Measurements from ENCODE around the gene PDE1A. TPM values are rescaled to one million over a fixed set of nuclear protein-coding genes. Genes with fewer than 3 reads are reported as not detected.

PDE1A gene
- total and polyA plus RNA-seq, 4 donors, result 0.64 to 5.2 (median 1.7) TPM

- WGBS, result 77% methylated on average over 4 of the region's 4 CpGs
- TF ChIP-seq SP1 (IDR thresholded peaks at IDR 0.05) (no peak), TAF1 (conservative IDR thresholded peaks at IDR 0.05) (no peak), HNF4G (IDR thresholded peaks at IDR 0.05) (no peak), REST (IDR thresholded peaks at IDR 0.05) (no peak), JUND (IDR thresholded peaks at IDR 0.05) (no peak), FOXA1 (IDR thresholded peaks at IDR 0.05) (no peak), NR2F2 (IDR thresholded peaks at IDR 0.05) (no peak), RAD21 (IDR thresholded peaks at IDR 0.05) (no peak), HNF4A (conservative IDR thresholded peaks at IDR 0.05) (no peak), ZBTB33 (IDR thresholded peaks at IDR 0.05) (no peak)
- TF ChIP-seq, protein P1, sequence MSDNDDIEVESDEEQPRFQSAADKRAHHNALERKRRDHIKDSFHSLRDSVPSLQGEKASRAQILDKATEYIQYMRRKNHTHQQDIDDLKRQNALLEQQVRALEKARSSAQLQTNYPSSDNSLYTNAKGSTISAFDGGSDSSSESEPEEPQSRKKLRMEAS (IDR thresholded peaks at IDR 0.05), result no peak
- TF ChIP-seq, protein P2, sequence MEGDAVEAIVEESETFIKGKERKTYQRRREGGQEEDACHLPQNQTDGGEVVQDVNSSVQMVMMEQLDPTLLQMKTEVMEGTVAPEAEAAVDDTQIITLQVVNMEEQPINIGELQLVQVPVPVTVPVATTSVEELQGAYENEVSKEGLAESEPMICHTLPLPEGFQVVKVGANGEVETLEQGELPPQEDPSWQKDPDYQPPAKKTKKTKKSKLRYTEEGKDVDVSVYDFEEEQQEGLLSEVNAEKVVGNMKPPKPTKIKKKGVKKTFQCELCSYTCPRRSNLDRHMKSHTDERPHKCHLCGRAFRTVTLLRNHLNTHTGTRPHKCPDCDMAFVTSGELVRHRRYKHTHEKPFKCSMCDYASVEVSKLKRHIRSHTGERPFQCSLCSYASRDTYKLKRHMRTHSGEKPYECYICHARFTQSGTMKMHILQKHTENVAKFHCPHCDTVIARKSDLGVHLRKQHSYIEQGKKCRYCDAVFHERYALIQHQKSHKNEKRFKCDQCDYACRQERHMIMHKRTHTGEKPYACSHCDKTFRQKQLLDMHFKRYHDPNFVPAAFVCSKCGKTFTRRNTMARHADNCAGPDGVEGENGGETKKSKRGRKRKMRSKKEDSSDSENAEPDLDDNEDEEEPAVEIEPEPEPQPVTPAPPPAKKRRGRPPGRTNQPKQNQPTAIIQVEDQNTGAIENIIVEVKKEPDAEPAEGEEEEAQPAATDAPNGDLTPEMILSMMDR (IDR thresholded peaks at IDR 0.05; ENCODE audit: low read depth, low read length, missing input control), result no peak
- Histone ChIP-seq H3K9ac (ENCODE audit: low read depth in 1 of 2, low read length in 2 of 2) (no peak overlapping the region), H3K9me3 (ENCODE audit: control insufficient read depth in 4 of 4, low read length in 3 of 4) (no peaks in the 10 kb centered on the region), H3K4me3 (ENCODE audit: low read depth in 1 of 3, low read length in 3 of 3) (no peak overlapping the region), H3K36me3 (ENCODE audit: control insufficient read depth in 4 of 4, insufficient read depth in 3 of 4, low read depth in 1 of 4, low read length in 3 of 4) (no peaks in the 10 kb centered on the region), H3K27ac (ENCODE audit: low read depth in 1 of 2, low read length in 2 of 2) (no peak overlapping the region), H3K27me3 (ENCODE audit: control insufficient read depth in 4 of 4, insufficient read depth in 4 of 4, low read length in 3 of 4) (no peaks in the 10 kb centered on the region), H3K4me1 (ENCODE audit: control insufficient read depth in 4 of 4, insufficient read depth in 4 of 4, low read length in 3 of 4) (no peaks in the 10 kb centered on the region)
- no peak for DNase-seq (ENCODE audit: low spot score)
Observed at GRCh38 chr2:182167882-182168281, 259.0 kb downstream of the PDE1A start.

DNA sequence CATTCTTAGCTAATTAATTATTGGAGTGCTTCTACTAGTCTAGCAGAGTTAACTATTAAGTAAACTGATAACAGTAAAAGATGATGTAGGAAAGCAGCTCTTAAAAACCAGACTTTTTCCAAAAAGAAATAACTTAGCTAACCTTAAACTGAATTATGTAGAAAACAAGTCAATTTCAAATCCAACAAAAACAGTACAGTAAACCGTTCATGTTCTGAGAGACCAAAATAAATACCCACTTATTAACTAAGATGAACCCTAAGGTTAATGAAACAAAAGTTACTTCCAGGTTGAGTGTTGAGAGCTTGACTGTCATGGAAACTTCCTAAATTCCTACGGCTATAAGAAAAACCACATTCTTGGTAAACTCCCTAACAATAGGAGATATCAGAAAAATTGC, 260.0 kb downstream of the PDE1A start:
- TF ChIP-seq EGR1 (IDR thresholded peaks at IDR 0.05; ENCODE audit: low read depth in 2 of 2) (no peak), FOXA2 (IDR thresholded peaks at IDR 0.05) (no peak), ATF3 (IDR thresholded peaks at IDR 0.05) (no peak), RAD21 (IDR thresholded peaks at IDR 0.05) (no peak), HNF4G (IDR thresholded peaks at IDR 0.05) (no peak), RXRA (IDR thresholded peaks at IDR 0.05) (no peak), TAF1 (conservative IDR thresholded peaks at IDR 0.05) (no peak), FOXA1 (IDR thresholded peaks at IDR 0.05) (no peak), ZBTB33 (IDR thresholded peaks at IDR 0.05) (no peak), JUND (IDR thresholded peaks at IDR 0.05) (no peak)
- TF ChIP-seq, protein P1 (IDR thresholded peaks at IDR 0.05), result no peak
- TF ChIP-seq, protein P2 (IDR thresholded peaks at IDR 0.05; ENCODE audit: low read depth, low read length, missing input control), result no peak
- Histone ChIP-seq H3K27me3 (ENCODE audit: control insufficient read depth in 4 of 4, insufficient read depth in 4 of 4, low read length in 3 of 4) (no peaks in the 10 kb centered on the region), H3K36me3 (ENCODE audit: control insufficient read depth in 4 of 4, insufficient read depth in 3 of 4, low read depth in 1 of 4, low read length in 3 of 4) (no peaks in the 10 kb centered on the region), H3K4me3 (ENCODE audit: low read depth in 1 of 3, low read length in 3 of 3) (no peak overlapping the region), H3K4me1 (ENCODE audit: control insufficient read depth in 4 of 4, insufficient read depth in 4 of 4, low read length in 3 of 4) (no peaks in the 10 kb centered on the region), H3K27ac (ENCODE audit: low read depth in 1 of 2, low read length in 2 of 2) (no peak overlapping the region), H3K9me3 (ENCODE audit: control insufficient read depth in 4 of 4, low read length in 3 of 4) (no peaks in the 10 kb centered on the region), H3K9ac (ENCODE audit: low read depth in 1 of 2, low read length in 2 of 2) (no peak overlapping the region)
- DNase-seq (ENCODE audit: low spot score), result no peak
- 81% methylated on average over 2 of the region's 2 CpGs for WGBS
